GM10266 (cell line): ENCODE measurements around the gene PAX8.
A peak's percentile ranks its signal among the peaks of the same experiment; 100 is the strongest.

Experiments
- DNase-seq: peaks from one replicate; pipeline ENCODE4 v3.0.0; 2012; ENCODE audit errors: extremely low spot score
- TF ChIP-seq, protein P1 (sequence below): IDR thresholded peaks from 2 replicates; pipeline ENCODE4 v1.5.1; 2012; ENCODE audit warnings: mild to moderate bottlenecking, low read depth; ENCODE audit not compliant: control insufficient read depth, insufficient read depth; ENCODE audit errors: missing control alignments

PAX8 gene

GRCh38 chr2:113207021-113207420 is 71.7 kb downstream of the PAX8 start:
- DNase-seq, result no peak
- TF ChIP-seq, protein P1, sequence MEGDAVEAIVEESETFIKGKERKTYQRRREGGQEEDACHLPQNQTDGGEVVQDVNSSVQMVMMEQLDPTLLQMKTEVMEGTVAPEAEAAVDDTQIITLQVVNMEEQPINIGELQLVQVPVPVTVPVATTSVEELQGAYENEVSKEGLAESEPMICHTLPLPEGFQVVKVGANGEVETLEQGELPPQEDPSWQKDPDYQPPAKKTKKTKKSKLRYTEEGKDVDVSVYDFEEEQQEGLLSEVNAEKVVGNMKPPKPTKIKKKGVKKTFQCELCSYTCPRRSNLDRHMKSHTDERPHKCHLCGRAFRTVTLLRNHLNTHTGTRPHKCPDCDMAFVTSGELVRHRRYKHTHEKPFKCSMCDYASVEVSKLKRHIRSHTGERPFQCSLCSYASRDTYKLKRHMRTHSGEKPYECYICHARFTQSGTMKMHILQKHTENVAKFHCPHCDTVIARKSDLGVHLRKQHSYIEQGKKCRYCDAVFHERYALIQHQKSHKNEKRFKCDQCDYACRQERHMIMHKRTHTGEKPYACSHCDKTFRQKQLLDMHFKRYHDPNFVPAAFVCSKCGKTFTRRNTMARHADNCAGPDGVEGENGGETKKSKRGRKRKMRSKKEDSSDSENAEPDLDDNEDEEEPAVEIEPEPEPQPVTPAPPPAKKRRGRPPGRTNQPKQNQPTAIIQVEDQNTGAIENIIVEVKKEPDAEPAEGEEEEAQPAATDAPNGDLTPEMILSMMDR, result no peak

GRCh38 chr2:113206251-113206650 is 72.5 kb downstream of the PAX8 start:
- TF ChIP-seq, protein P1, result no peak

GRCh38 chr2:113203901-113204519 is 74.7 kb downstream of the PAX8 start:
- TF ChIP-seq, protein P1, result peak; percentile 81
- peak; percentile 83 for DNase-seq

More at GRCh38 chr2:113206251-113206650, 72.5 kb downstream of the PAX8 start:
- DNase-seq, result no peak

GRCh38 chr2:113203217-113203530 is 75.5 kb downstream of the PAX8 start:
- TF ChIP-seq, protein P1, result no peak
- no peak for DNase-seq

DNA sequence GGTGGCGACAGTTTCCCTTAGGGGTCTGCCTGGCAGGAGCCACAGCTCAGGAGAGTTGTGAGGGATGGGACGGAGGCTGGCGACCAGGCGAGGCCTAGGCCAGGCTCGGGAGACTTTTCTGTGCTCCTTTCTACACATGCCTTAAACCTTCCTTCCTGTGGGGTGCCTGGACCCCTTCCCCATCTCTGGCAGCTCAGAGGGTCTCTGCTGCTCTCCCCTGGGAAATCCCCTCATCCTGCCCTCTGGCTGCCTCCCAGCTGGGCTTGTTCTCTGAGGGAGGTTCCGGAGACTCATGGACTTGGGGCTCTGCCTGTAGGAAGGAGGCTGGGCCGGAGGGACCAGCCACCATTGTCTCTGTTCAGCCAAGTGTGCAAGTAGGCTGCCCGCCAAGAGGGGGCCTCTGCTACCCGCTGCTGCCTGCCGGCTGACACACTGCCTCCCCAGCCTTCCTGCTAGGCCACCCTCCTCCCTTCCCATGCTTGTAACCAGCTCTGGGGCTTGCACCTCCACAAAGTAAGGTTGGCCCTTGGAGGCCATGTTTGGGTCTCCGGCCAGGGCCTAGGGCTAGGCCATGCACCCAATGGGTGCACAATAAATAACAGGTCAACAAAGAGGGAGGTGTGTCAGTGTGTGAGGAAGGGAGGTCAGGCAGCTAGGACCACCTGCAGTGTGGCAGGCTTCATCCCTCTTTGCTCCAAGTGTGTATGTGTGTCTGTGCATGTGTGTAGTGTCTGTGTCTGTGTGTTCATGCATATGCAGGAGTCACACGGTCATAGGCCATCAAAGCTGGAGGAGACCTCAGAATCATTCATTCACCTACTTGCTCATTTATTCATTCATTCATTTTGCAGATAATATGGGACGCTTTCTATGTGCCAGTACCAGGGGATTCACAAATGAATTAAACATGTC is 76.2 kb downstream of the PAX8 start:
- no peak for DNase-seq
- TF ChIP-seq, protein P1, result no peak

DNA sequence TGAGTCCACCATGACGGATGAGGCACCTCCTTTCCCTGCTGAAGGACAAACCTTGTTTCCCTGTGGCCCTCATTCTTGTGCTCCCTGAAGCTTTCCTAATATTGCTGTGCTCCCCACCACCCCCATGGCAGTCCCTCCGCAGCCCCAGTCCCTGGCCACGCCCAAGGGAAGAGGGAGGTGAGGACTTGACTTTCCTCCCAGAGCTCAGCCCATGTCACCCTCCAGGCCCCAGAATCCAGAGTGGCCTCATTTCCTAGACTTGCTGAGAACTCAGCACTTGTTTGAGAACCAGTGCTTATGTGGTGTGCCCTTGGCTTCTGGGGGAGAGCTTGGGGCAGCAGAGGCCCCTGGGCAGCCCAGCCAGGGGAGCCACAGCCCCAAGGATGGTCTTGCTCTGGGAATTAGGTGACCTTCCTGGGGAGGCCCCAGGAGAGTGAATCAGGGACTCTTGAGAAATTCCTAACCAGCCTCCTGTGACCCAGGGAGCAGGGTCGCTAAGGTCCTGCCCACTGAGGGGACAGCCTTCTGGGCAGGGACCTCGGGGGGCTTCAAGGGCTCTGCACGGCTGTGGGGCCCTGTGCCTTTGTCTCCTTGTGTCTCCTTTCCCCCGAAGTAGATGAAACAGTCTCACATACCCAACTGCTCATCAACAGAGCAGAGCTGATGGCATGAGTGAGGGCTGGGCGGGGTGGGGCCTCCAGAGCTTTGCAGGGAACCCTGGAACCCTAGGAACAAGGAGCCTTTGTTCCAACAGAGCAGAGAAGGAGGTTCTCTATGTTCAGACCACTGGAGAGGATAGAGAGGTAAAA is 77.0 kb downstream of the PAX8 start:
- TF ChIP-seq, protein P1, result no peak
- no peak for DNase-seq
